ENCODE results near the gene KBTBD13.
A peak's percentile ranks its signal among the peaks of the same experiment; 100 is the strongest.

DNA sequence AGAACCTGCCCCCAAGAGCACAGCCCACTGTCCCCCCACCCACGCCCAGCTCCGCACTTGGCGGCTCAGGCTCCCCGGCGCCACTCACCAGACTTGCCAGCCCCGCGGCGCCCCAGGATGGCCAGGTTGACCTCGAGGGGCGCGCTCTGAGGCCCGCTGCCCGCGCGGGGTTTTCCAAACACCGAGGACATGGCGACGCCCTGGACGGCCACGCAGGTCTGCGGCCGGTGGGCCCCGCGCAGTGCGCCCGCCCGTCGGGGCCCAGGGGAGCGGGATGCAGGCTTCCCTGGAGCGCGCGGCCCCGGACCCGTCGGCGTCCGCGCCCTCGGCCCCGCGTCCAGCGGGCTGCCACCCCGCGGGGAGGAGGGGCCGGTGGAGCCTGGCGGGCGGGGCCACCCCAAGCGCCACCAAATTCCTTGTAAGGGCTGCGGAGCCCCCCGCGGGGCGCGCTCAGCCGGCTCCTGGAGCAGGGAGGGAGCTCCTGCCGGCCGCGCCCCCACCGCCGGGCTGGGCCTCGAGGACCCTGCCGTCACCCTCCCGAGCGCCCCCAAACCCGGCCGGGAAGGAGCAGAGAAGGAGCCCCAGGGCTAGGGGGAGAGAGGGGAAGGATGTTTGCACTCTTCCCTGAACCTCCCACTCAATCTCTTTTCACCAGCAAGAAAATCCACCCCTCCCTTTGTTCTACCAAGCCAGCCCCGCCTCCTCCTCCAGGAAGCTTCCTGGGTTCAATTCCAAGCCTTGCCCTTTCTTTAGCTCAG, 8.7 kb upstream of the KBTBD13 start, which contains the start of gene RASL12:
- peak; percentile 59 to 86 for TF ChIP-seq POLR2A (IDR thresholded peaks at IDR 0.05)
- TF ChIP-seq, protein P1, sequence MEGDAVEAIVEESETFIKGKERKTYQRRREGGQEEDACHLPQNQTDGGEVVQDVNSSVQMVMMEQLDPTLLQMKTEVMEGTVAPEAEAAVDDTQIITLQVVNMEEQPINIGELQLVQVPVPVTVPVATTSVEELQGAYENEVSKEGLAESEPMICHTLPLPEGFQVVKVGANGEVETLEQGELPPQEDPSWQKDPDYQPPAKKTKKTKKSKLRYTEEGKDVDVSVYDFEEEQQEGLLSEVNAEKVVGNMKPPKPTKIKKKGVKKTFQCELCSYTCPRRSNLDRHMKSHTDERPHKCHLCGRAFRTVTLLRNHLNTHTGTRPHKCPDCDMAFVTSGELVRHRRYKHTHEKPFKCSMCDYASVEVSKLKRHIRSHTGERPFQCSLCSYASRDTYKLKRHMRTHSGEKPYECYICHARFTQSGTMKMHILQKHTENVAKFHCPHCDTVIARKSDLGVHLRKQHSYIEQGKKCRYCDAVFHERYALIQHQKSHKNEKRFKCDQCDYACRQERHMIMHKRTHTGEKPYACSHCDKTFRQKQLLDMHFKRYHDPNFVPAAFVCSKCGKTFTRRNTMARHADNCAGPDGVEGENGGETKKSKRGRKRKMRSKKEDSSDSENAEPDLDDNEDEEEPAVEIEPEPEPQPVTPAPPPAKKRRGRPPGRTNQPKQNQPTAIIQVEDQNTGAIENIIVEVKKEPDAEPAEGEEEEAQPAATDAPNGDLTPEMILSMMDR (IDR thresholded peaks at IDR 0.05), result no peak
